ENCODE measurements around the gene PAK6.
A peak's percentile ranks its signal among the peaks of the same experiment; 100 is the strongest.

PAK6 gene

GRCh38 chr15:40238532-40239403, at the start of gene PAK6:
TSS of gene PAK6 (plus strand) at chr15:40239063. CDS start at chr15:40264786, 25,723 bp downstream.
- DNase-seq, result peak; percentile 33

GRCh38 chr15:40190591-40190990, 48.3 kb upstream of the PAK6 start:
- peak; percentile 49 for DNase-seq

DNA sequence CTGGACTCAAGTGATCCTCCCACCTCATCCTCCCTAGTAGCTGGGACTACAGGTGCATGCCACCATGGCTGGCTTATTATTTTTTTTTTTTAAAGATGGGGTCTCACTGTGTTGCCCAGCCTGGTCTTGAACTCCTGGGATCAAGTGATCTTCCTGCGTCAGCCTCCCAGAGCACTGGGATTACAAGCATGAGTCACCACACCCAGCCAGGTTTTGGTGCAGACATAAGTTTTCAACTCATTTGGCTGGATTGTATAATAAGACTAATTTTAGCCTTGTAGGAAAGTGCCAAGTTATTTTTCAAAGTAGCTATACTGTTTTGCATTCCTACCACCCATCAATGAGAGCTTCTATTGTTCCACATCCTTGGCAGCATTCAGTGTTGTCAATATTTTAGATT, 45.9 kb upstream of the PAK6 start:
- no peak for DNase-seq

GRCh38 chr15:40197434-40197833, 41.4 kb upstream of the PAK6 start:
- no peak for DNase-seq

- DNase-seq, result no peak
Measured at GRCh38 chr15:40198355-40199085, 40.3 kb upstream of the PAK6 start.

- DNase-seq, result no peak
Measured at GRCh38 chr15:40204100-40204499, 34.8 kb upstream of the PAK6 start.

DNA sequence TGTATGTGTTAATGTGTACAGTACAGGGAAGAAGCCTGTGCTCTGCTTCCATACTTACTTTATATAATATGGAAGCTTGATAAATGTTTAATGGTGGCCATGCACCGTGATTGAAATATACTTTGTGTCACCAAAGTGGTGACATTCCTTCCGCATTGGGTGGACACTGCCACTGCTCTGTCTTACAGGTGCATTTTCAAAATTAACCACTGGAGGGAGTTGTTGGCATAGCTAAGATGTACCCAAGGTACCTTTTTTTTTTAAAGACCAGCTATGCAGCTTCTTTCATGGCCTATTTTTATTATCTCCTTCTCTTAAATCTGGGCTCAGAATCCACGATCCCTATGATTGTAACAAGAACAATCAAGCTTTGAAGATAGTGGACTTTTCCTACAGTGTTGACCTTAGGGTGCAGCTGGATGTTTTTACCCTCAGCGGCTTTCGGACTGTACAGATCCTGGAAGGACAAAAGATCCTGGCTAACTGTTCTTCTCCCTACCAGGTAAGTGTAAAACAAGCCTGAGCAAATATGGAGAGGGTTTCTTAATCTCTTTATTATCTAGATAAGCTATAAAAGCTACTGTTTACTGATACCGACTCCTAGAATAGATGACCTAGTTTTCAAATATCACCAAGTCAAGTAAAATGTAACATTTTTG, 21.6 kb upstream of the PAK6 start:
- DNase-seq, result peak; percentile 89

DNA sequence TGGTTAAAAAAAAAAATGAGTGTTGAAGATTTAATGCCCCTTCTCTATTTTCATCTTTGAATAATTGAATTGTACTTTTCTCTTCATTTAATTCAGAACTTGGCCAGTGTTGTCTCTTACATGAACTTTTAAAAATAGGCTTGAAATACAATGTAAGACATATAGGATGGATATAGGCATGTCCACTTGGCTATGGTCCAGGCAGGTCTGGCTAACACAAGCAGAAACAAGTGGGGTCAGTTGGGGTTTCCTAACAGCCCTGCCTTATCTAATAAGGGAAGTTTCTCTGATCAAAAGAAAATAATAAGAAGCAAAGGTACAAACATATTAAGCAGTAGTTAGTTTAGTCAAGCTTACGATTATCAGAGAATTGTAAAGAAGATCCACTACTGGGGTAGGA, 19.1 kb upstream of the PAK6 start:
- DNase-seq, result no peak

- DNase-seq, result no peak
Measured at GRCh38 chr15:40222131-40222530, 16.7 kb upstream of the PAK6 start.

GRCh38 chr15:40226736-40227135, 12.1 kb upstream of the PAK6 start:
- DNase-seq, result no peak

GRCh38 chr15:40229316-40229715, 9.5 kb upstream of the PAK6 start:
- no peak for DNase-seq

DNA sequence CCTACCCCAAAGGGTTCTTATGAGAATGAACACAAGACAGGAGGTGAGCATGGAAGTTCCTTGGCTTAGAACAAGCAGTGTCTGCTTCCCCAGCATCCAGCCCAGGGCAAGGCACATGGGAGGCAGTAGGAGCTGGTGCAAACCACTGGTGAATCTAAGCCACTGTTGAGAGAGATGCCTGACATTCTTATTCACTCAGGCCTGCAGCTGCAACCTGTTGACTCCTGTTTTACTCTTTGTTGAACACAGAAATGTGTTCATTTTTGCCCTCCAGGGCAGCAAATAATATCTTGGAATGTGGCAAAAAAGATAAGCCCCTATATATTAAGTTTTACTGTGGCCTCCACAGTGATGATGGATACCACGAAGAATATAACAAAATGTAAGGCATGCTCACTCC, 8.9 kb upstream of the PAK6 start:
- no peak for DNase-seq

GRCh38 chr15:40232625-40233070, 6.2 kb upstream of the PAK6 start:
- peak; percentile 52 for DNase-seq

GRCh38 chr15:40233727-40234577, 4.9 kb upstream of the PAK6 start:
- DNase-seq, result peak; percentile 20

DNA sequence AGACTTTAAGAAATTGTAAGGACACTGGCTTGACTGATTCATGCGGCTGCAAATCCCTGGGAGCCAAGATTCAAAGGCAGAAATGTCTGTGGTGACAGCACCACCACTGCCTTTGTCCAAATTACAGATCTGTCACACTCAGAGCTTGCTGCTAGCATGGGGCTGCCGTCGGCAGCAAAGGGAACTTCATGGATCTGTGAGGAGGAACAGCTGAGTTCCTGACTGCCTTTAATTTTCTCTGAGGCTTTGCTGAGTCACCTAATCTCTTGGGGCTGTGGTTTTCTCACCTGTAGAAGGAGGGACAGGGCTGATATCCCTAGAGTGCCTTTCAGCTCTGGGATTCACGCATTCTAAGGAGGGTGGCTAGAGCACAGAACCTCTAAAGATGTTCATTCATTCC, 4.1 kb upstream of the PAK6 start:
- DNase-seq, result peak; percentile 19

- DNase-seq, result peak; percentile 55
Measured at GRCh38 chr15:40235201-40235885, 3.5 kb upstream of the PAK6 start.

DNA sequence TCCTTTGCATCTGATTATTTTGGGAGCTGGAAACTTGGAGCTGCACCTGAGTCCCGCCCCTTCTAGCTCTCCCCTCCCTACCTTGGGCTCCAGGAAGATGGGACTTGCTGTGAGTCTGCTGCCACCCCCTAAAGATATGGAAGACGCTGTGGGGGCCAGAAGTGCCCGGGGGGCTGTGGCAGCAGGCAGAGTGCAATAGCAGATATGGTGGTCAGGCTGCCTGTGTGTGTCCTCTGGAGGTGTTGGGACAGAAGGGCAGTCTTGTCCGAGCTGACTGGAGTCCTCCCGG, 485 bp downstream of the PAK6 start:
- no peak for DNase-seq

DNA sequence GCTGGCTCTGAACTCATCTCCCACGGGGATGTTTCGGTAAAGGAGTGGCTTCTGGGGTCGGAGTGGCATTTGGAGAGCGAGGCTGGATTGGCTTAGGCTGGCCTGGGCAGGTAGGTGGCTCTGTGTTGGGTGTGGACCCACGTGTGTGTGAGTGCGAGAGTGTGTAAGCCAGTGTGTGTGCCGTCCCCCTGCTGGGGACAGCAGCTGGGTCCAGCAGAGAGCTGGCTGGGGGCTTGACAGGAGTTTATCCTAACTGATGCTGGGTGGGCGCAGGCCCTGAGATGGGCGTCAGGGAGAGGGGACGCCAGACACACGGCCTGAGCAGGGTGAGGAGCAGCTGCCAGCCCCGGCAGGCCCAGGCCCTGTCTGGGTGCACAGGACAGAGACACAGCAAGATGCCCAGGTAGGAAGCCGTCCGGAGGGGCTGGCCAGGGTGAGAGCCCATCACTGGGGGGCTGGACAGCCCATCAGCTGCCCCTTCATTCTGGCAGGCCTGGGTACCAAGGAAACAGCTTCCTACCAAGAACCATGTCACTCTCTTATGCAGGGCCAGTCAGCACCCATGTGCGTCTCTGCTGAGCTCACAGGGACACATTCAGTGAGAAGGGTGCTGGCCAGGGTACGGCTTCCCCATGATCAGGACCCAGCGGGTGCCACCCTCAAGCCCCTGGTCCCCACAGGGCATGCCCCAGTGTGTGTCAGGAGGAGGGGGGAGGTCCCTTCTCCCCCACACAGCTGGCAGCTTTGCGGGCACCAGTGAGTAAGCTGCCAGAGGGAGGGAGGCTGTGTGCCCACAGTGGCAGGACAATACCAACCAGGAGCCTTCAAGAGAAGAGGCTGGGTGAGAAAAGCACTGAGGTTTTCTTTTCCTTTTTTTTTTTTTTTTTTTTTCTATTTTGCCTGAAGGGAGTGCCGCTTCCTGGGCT, 1.1 kb downstream of the PAK6 start:
- no peak for DNase-seq

- no peak for DNase-seq
Measured at GRCh38 chr15:40240619-40241221, 1.9 kb downstream of the PAK6 start.
